GM21529 (cell line): Measurements from ENCODE around the gene TRHDE.

Experiments used
- ATAC-seq: cut with Tn5 transposase; IDR thresholded peaks from one replicate; pipeline ENCODE4 v1.9.1; 2021; ENCODE audit not compliant: unreplicated experiment

The TRHDE gene

GRCh38 chr12:72716221-72716620, 444.1 kb downstream of the TRHDE start:
- ATAC-seq: no peak

GRCh38 chr12:72717036-72717435, 444.9 kb downstream of the TRHDE start:
- ATAC-seq: no peak
